Brain microvascular endothelial cell (primary cell): ENCODE data around the gene TAOK2.
A peak's percentile ranks its signal among the peaks of the same experiment; 100 is the strongest.
"Not testable (repeated sequence)": the region's sequence is repeated elsewhere in the genome, so short reads cannot be mapped to it uniquely, and the experiment has no call there.

Source experiments
- DNase-seq: peaks from one replicate; pipeline ENCODE4 v3.0.0-alpha.2; 2020
- H3K27ac ChIP-seq: fragments of 250-450 bp; sonication (Bioruptor Pico); 2 replicates; pipeline ENCODE4 v1.5.1; 2020; ENCODE audit warnings: mild to moderate bottlenecking, moderate library complexity
- H3K27me3 ChIP-seq: fragments of 250-450 bp; sonication (Bioruptor Pico); replicated peaks from 2 replicates; pipeline ENCODE4 v1.5.1; 2020; ENCODE audit warnings: mild to moderate bottlenecking
- H3K36me3 ChIP-seq: fragments of 250-450 bp; sonication (Bioruptor Pico); replicated peaks from 2 replicates; pipeline ENCODE4 v1.5.1; 2020; ENCODE audit warnings: mild to moderate bottlenecking
- H3K4me3 ChIP-seq: 2 replicates; pipeline ENCODE4 v1.5.1; 2011; ENCODE audit warnings: low read depth, mild to moderate bottlenecking, control low read depth, low read length, moderate library complexity
- CTCF ChIP-seq: IDR thresholded peaks from 2 replicates; pipeline ENCODE4 v1.5.1; 2011; ENCODE audit warnings: low read depth, mild to moderate bottlenecking, moderate library complexity, low read length, control low read depth, inconsistent platforms; ENCODE audit errors: missing control alignments
- in situ Hi-C: cut with HindIII; loops from 2 replicates; pipeline ENCODE4 v1.10.0; 2017; ENCODE audit warnings: low sequenced_read_pairs, low pct_ligation_motif_present

Gene TAOK2

DNA sequence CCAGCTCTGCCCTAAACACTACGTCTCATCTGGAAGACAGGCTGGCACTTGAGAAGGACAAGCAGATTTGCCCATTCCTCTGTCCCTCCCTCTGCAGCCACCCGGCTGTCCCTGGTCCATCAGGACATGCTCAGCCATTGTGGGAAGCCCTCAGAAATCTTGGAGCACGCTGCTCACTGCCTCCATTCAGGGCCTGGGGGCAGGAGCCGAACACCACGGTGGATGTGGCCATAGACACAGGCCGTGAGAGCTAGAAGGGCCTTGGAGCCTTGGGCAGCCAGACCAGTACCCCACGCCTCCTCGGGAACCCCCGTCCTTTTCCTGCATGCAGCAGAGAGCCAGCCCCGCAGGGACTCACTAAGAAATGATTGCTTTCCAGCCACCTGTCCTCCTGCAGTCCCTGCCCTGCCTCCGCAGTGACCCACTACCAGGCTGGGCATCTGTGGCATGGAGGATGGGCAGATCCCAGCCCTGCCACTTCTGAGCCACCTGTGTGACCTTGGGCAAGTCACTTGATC, 33.8 kb downstream of the TAOK2 start:
- DNase-seq = no peak
- H3K36me3 ChIP-seq = no peaks in the 10 kb centered on the region
- in situ Hi-C loops = no loop called here
- H3K27ac ChIP-seq = no peak overlapping the region
- H3K4me3 ChIP-seq = no peak overlapping the region
- no peak for TF ChIP-seq CTCF
- peaks cover 19% of the 10 kb centered on the region for H3K27me3 ChIP-seq

GRCh38 chr16:30009085-30009862, 35.6 kb downstream of the TAOK2 start:
- Histone ChIP-seq H3K27me3 (peaks cover 19% of the 10 kb centered on the region), H3K27ac (no peak overlapping the region), H3K36me3 (no peaks in the 10 kb centered on the region), H3K4me3 (no peak overlapping the region)
- no peak for TF ChIP-seq CTCF
- no peak for DNase-seq
- in situ Hi-C loops = no loop called here

DNA sequence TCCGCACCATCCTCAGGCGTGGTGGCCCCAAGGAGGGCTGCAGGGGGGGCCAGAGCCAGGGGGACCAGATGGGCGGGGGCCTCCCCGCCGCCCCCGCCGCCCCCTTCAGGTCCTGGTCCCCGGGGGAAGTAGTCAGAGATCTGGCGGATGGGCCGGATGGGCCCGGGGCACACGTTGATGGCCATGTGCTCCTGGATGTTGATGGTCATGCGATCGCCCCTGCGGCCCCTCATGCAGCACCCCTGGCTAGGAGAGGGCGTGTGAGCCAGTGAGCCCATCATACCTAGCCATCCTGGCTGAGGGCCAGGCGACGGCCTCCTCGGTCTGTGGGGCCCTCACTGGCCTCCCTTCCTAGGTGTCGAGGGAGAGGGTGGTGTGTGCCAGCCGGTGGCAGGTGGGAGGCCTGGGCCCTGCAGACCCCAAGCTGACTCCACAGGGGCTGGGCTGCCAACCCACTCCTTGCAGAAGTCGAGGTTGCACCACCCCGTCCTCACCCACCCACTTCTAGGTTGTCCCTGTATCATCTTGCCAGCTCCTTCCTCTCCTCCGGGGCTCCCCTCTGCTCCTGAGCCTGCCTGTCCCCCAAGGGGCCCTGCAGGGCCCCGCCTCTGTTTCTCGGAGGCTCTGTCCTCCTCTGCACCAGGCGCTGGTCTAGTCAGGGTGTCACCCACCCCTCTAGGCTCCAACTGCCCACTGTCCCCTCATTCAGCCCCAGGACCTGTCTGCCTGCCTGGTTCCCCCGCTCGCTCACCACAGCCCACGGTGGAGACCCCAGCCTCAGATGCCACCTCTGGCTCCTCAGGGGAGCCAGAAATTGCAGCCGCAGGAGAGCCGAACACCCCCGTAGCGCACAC, 36.5 kb downstream of the TAOK2 start:
- TF ChIP-seq CTCF = no peak

GRCh38 chr16:30010844-30011713, 37.4 kb downstream of the TAOK2 start, which contains the start of gene DOC2A:
DOC2A (minus strand) TSS chr16:30011027; CDS start chr16:30010222, 805 bp downstream.
- no peak within 1 kb of the TSS for H3K27ac ChIP-seq
- H3K27me3 ChIP-seq = peaks cover 19% of the 10 kb centered on the region
- no peak for TF ChIP-seq CTCF
- in situ Hi-C loops = no loop called here
- no peaks in the 10 kb centered on the region for H3K36me3 ChIP-seq
- peak within 1 kb of the TSS; percentile 39 for H3K4me3 ChIP-seq
- no peak for DNase-seq

More for the DNA sequence above, 36.5 kb downstream of the TAOK2 start:
- H3K27ac ChIP-seq = no peak overlapping the region
- in situ Hi-C loops = no loop called here
- H3K36me3 ChIP-seq = no peaks in the 10 kb centered on the region
- peaks cover 19% of the 10 kb centered on the region for H3K27me3 ChIP-seq
- DNase-seq = no peak
- no peak overlapping the region for H3K4me3 ChIP-seq

DNA sequence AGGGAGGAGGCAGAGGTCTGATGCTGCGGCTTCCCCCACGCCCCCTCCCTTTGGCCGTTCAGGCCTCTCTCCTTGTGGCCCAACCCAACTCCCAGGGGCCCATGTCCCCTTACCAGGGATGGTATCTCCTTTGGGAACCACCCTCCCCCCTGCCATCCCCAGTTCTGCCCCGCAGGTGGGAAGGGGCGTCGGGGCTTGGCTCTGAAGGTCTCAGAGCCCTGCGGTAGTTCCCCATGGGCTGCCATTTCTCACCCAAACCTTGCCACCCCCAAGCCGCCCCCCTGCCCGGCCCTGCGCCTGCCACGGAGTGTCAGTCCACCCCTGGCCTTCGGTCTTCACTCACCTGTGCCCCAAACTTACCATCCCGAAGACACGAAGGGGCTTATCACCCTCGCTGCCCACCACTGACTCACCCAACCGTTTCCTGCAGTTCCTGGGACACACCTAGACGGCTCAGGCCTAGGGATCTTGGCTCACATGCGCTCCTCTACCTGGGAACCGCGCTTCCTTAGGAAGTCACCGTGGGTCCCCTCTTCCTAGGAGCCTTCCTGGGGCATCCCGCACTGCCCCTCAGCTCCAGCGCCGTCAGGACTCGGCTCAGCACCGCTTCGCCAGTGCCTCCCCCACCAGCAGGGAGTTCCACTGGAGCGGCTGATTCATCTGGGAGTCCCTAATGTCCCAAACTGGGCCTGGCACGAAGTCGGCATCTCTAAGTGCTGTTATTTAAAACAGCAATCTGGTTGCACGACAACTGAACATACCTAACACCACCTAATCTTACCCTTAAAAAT, 38.2 kb downstream of the TAOK2 start:
- Histone ChIP-seq H3K36me3 (no peaks in the 10 kb centered on the region), H3K27me3 (peaks cover 19% of the 10 kb centered on the region), H3K4me3 (no peak overlapping the region), H3K27ac (no peak overlapping the region)
- in situ Hi-C loops = no loop called here
- DNase-seq = no peak
- TF ChIP-seq CTCF = no peak

DNA sequence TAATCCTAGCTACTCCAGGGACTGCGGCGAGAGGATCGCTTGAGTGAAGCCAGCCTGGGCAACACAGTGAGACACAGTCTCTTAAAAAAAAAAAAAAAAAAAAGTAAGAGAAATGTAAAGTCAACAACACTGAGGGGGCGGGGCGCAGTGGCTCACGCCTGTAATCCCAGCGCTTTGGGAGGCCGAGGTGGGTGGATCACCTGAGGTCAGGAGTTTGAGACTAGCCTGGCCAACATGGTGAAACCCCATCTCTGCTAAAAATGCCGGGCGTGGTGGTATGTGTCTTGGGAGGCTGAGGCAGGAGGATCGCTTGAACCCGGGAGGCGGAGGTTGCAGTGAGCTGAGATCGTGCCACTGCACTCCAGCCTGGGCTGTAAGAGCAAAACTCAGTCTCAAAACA, 38.9 kb downstream of the TAOK2 start:
- DNase-seq, H3K4me3 ChIP-seq, H3K27ac ChIP-seq, H3K36me3 ChIP-seq, in situ Hi-C loops: not testable (repeated sequence)
- H3K27me3 ChIP-seq = peaks cover 19% of the 10 kb centered on the region

DNA sequence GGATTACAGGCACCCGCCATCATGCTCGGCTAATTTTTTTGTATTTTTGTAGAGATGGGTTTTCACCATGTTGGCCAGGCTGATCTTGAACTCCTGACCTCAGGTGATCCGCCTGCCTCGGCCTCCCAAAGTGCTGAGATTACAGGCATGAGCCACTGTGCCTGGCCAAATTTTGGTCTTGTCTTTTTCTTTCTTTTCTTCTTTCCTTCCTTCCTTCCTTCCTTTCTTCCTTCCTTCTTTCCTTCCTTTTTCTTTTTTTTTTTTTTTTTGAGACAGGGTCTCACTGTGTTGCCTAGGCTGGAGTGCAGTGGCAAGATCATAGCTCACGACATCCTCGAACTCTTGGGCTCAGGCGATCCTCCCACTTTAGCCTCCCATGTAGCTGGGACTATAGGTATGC, 41.8 kb downstream of the TAOK2 start:
- H3K27ac ChIP-seq, in situ Hi-C loops, DNase-seq, H3K4me3 ChIP-seq, H3K36me3 ChIP-seq: not testable (repeated sequence)
- peaks cover 12% of the 10 kb centered on the region for H3K27me3 ChIP-seq
